Limb (tissue), 2 donors: Measurements from ENCODE around the gene EP400.
"Not testable (repeated sequence)": the region's sequence is repeated elsewhere in the genome, so short reads cannot be mapped to it uniquely, and the experiment has no call there.

Experiments
- DNase-seq, 2 donors: peaks; one replicate each; pipeline ENCODE4 v3.0.0-alpha.2; 2016; ENCODE audit errors: extremely low spot score in 2 of 2

EP400 gene

GRCh38 chr12:132083941-132084620, 134.3 kb downstream of the EP400 start:
- DNase-seq = peak; percentile 89 to 94

- DNase-seq = peak in 1 of 2 donors; percentile 61
Observed at GRCh38 chr12:132084621-132085290, 135.0 kb downstream of the EP400 start.

- DNase-seq = no peak
Observed at GRCh38 chr12:132085291-132085635, 135.5 kb downstream of the EP400 start.

- no peak for DNase-seq
Observed at GRCh38 chr12:132089407-132089910, 139.7 kb downstream of the EP400 start.

GRCh38 chr12:132094269-132094891, 144.6 kb downstream of the EP400 start:
- no peak for DNase-seq

- DNase-seq = no peak
Observed at GRCh38 chr12:132095520-132096409, 146.0 kb downstream of the EP400 start.

GRCh38 chr12:132099739-132100138, 150.0 kb downstream of the EP400 start:
- DNase-seq = no peak

GRCh38 chr12:132100306-132101065, 150.7 kb downstream of the EP400 start:
- no peak for DNase-seq

- DNase-seq = no peak
Observed at GRCh38 chr12:132102297-132102696, 152.6 kb downstream of the EP400 start.

- DNase-seq = not testable (repeated sequence)
Observed at GRCh38 chr12:132103072-132103471, 153.3 kb downstream of the EP400 start.

- no peak for DNase-seq
Observed at GRCh38 chr12:132103542-132104308, 154.0 kb downstream of the EP400 start.

GRCh38 chr12:132105467-132105866, 155.7 kb downstream of the EP400 start:
- no peak for DNase-seq

GRCh38 chr12:132106921-132107320, 157.2 kb downstream of the EP400 start:
- no peak for DNase-seq

- DNase-seq = no peak
Observed at GRCh38 chr12:132108211-132108832, 158.6 kb downstream of the EP400 start.

- no peak for DNase-seq
Observed at GRCh38 chr12:132109741-132110140, 160.0 kb downstream of the EP400 start.

- no peak for DNase-seq
Observed at GRCh38 chr12:132110677-132111076, 160.9 kb downstream of the EP400 start.

GRCh38 chr12:132111654-132112304, 162.0 kb downstream of the EP400 start:
- no peak for DNase-seq

GRCh38 chr12:132114667-132115066, 164.9 kb downstream of the EP400 start:
- no peak for DNase-seq

GRCh38 chr12:132115500-132115899, 165.8 kb downstream of the EP400 start:
- no peak for DNase-seq
